Astrocyte of the cerebellum (primary cell): ENCODE measurements around the gene MOB2.
A peak's percentile ranks its signal among the peaks of the same experiment; 100 is the strongest.

Source experiments
- DNase-seq: peaks from one replicate; pipeline ENCODE4 v3.0.0-alpha.2; 2011; ENCODE audit warnings: low read depth
- H3K4me3 ChIP-seq: 2 replicates; pipeline ENCODE4 v1.5.1; 2011; ENCODE audit warnings: mild to moderate bottlenecking, low read depth, low read length, moderate library complexity
- in situ Hi-C: cut with HindIII; loops from 2 replicates; pipeline ENCODE4 v1.10.0; 2017; ENCODE audit warnings: low sequenced_read_pairs
- TF ChIP-seq, protein P1 (sequence below): IDR thresholded peaks from 2 replicates; pipeline ENCODE4 v1.5.1; 2012; ENCODE audit warnings: low read length, low read depth, moderate library complexity, mild to moderate bottlenecking; ENCODE audit errors: missing control alignments

Gene MOB2, protein sequence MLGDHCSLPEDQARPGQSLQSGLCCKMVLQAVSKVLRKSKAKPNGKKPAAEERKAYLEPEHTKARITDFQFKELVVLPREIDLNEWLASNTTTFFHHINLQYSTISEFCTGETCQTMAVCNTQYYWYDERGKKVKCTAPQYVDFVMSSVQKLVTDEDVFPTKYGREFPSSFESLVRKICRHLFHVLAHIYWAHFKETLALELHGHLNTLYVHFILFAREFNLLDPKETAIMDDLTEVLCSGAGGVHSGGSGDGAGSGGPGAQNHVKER

DNA sequence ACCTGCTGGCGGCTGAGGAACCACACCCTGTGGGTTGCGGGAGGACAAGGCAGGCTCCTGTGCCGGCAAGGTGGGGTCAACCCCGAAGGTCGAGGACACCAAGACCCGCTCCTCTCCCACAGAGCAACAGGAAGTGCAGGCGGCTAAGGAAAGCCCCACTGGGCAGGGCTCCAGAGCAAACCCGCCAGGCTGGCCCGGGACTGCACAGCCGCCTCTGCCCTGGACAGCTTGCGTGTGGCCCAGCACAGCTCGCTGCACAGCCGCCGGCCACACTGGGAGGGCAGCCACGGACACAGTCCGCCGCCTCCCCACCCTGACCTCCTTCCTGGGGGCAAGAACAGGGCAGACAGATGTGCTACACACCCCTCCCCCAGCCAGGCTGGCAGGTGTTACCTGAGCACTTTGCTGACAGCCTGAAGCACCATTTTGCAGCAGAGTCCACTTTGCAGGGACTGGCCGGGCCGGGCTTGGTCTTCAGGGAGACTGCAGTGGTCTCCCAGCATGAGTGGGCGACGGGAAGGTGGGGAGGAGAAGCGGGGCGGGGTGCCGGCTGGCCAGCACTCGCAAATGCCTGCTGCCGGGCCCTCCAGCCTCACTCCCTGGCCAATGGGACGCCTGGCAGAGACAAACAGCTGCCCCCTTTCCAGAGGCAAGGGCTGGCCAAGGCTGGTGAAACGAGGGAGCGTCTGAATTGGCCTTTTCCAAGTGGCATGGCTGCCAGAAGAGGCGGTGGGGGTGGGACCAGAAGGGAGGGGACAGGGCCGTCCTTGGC is at the start of gene MOB2:
Gene MOB2, minus strand, starts transcription at position 726 of the 772 bp plus-strand sequence. Its CDS starts 223 bp downstream, at position 503.
- DNase-seq: no peak
- in situ Hi-C loops: no loop called here
- TF ChIP-seq, protein P1, sequence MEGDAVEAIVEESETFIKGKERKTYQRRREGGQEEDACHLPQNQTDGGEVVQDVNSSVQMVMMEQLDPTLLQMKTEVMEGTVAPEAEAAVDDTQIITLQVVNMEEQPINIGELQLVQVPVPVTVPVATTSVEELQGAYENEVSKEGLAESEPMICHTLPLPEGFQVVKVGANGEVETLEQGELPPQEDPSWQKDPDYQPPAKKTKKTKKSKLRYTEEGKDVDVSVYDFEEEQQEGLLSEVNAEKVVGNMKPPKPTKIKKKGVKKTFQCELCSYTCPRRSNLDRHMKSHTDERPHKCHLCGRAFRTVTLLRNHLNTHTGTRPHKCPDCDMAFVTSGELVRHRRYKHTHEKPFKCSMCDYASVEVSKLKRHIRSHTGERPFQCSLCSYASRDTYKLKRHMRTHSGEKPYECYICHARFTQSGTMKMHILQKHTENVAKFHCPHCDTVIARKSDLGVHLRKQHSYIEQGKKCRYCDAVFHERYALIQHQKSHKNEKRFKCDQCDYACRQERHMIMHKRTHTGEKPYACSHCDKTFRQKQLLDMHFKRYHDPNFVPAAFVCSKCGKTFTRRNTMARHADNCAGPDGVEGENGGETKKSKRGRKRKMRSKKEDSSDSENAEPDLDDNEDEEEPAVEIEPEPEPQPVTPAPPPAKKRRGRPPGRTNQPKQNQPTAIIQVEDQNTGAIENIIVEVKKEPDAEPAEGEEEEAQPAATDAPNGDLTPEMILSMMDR: no peak
- no peak within 1 kb of the TSS for H3K4me3 ChIP-seq

DNA sequence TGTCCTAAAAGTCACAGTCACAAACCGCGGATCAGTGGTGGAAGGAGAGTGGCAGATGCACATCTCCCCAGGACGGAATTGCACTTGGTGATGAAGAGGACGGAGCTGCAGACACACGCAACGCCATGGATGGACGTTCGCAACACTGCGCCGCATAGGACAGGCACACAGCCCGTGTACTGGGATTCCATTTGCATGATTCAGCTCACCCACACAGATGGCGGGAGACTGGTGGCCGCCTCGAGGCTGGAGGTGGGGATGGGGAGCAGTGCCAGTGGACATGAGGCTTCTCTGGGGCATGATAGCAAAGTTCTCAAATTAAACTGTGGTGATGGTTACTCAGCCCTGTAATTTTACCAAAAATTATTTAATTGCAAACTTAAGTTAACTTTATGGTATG is 48.1 kb upstream of the MOB2 start:
- no peak for DNase-seq
- TF ChIP-seq, protein P1: no peak
- no peak overlapping the region for H3K4me3 ChIP-seq
- in situ Hi-C loops: loop anchor here (5.0 to 10.0 kb wide), 3 partner anchors 67 to 540 kb away; no protein-coding TSS in a partner anchor

DNA sequence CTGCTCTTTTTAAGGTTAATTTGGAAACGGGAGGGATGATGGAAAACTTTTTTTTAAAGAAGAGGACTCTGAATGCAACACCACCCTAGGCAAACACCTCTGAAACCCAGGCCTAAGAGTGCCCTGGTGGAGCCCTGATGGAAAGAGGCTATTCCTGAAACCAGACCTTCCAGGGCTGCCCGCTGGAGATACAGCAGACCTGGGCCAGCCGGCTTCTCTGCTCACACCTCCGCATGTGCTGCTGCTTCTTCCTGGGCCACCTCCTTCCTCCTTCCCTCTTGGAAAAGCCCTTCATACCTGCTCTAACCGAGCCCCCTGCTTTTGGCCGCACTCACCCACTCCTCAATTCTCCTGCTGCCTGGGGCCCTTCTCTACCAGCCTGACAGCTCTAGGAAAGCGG is 47.6 kb upstream of the MOB2 start:
- TF ChIP-seq, protein P1: no peak
- in situ Hi-C loops: loop anchor here (10.0 kb wide), 2 partner anchors 101 to 539 kb away; no protein-coding TSS in a partner anchor
- no peak for DNase-seq
- no peak overlapping the region for H3K4me3 ChIP-seq

DNA sequence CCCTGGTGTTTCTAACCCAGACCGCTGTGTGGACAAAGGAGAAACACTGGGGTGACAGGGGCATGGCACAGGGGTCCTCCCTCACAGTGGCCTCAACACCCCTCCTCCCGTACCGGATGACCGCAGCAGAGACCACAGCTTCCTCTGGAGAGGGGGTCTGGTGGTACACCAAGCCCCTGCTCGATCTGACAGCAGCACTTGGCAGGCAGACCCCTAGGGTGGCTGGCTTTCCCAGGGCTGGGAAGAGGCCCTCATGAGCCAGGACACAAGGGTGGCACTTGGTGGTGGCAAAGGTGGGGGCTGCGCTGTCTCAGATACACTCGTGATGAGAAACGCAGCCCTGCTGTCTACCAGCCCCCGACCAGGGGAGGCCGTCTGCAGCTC is 46.8 kb upstream of the MOB2 start:
- in situ Hi-C loops: loop anchor here (10.0 kb wide), 2 partner anchors 101 to 539 kb away; no protein-coding TSS in a partner anchor

DNA sequence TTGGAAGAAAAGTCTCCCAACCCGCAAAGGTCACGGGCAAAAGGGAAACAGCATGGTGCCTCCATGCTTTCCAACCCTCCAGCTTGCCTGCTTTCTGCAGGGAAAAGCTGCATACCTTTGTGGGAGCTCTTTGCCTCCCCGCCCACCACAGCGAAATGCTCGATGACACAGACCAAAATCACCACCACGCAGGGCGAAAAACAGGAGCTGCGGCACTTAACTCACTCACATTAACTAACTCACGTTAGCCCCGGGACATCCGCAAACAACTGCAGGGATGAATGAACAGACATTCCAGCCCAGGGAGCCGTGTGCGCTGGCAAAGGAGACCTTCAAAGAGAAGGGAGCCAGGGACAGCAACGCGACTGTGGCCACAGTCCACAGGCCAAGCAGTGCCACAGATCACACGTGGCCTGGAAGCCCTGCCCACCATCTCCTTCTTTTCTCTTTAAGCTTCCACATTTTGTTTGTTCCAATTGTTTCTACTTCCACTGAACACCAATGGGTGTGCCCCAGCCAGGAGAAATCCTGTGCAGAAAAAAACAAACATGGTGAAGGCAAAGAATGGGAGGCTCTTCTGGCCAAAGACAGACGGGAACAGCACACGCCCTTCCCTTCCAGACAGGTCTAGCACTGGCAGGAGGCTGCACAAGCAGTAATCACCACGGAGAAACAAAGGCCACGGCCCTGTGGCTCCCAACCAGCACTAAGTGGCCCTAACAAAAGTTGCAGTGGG is 46.2 kb upstream of the MOB2 start:
- in situ Hi-C loops: loop anchor here (10.0 kb wide), 2 partner anchors 102 to 538 kb away; no protein-coding TSS in a partner anchor
- DNase-seq: peak; percentile 76
- TF ChIP-seq, protein P1: peak; percentile 0
- no peak overlapping the region for H3K4me3 ChIP-seq

More for the DNA sequence above, 46.8 kb upstream of the MOB2 start:
- DNase-seq: no peak
- H3K4me3 ChIP-seq: no peak overlapping the region
- TF ChIP-seq, protein P1: no peak

DNA sequence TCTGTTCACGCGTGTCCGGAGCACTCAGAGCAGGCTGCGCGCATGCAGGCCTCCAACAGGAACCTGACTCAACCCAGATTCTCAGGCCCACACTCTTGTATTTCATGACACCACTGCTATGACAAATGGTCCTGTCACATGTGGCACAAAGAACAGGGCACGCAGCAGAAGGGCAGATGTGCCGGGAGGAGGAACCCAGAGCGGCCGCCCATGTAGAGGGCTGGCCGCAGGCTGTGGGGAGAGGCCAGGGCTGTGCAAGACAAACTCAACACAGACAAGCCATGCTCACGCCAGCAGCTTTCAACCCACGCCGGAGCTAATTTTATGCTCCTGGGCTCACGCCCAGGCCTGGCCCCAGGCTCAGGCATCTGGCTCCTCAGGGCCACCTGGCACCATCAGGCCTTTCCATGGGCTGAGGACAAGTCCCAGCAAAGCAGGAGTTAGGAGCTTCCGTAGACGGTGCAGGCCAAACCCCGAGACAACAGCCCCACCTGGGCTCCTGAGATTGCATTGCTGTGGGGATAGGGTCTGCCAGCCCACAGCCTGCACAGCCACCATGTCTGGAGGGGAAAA is 45.5 kb upstream of the MOB2 start:
- DNase-seq: peak; percentile 63
- in situ Hi-C loops: loop anchor here (10.0 kb wide), 2 partner anchors 103 to 537 kb away; no protein-coding TSS in a partner anchor
- no peak overlapping the region for H3K4me3 ChIP-seq
- TF ChIP-seq, protein P1: peak; percentile 6
